Ishikawa (cell line): ENCODE measurements around the gene C9orf152.

Source experiments
- CEBPB ChIP-seq: IDR thresholded peaks from 2 replicates; pipeline ENCODE4 v1.6.1; 2012
- CREB1 ChIP-seq: IDR thresholded peaks from 2 replicates; pipeline ENCODE4 v1.6.1; 2012; ENCODE audit warnings: low read depth
- EGR1 ChIP-seq: IDR thresholded peaks from 2 replicates; pipeline ENCODE4 v1.6.1; 2012
- EP300 ChIP-seq: IDR thresholded peaks from 2 replicates; pipeline ENCODE4 v1.6.1; 2012; ENCODE audit warnings: borderline replicate concordance
- FOXM1 ChIP-seq: IDR thresholded peaks from 2 replicates; pipeline ENCODE4 v1.6.1; 2012; ENCODE audit warnings: low read depth, borderline replicate concordance
- MAX ChIP-seq: IDR thresholded peaks from 2 replicates; pipeline ENCODE4 v1.6.1; 2012
- NFIC ChIP-seq: IDR thresholded peaks from 2 replicates; pipeline ENCODE4 v1.6.1; 2012
- RAD21 ChIP-seq: IDR thresholded peaks from 2 replicates; pipeline ENCODE4 v1.6.1; 2012; ENCODE audit warnings: low read depth
- REST ChIP-seq: IDR thresholded peaks from 2 replicates; pipeline ENCODE4 v1.6.1; 2012; ENCODE audit warnings: low read depth, mild to moderate bottlenecking
- TAF1 ChIP-seq: IDR thresholded peaks from 2 replicates; pipeline ENCODE4 v1.6.1; 2012; ENCODE audit warnings: low read depth, mild to moderate bottlenecking
- TCF12 ChIP-seq: IDR thresholded peaks from 2 replicates; pipeline ENCODE4 v1.6.1; 2012; ENCODE audit warnings: low read depth
- TEAD4 ChIP-seq: IDR thresholded peaks from 2 replicates; pipeline ENCODE4 v1.6.1; 2012
- YY1 ChIP-seq: IDR thresholded peaks from 2 replicates; pipeline ENCODE4 v1.6.1; 2012; ENCODE audit warnings: low read depth
- ZBTB7A ChIP-seq: IDR thresholded peaks from 2 replicates; pipeline ENCODE4 v1.6.1; 2012; ENCODE audit warnings: low read depth
- TF ChIP-seq, protein P1 (sequence below): IDR thresholded peaks from 2 replicates; pipeline ENCODE4 v1.6.1; 2012

The C9orf152 gene

GRCh38 chr9:110160123-110160522 is 47.8 kb downstream of the C9orf152 start:
- TF ChIP-seq TEAD4 (no peak), RAD21 (no peak), EGR1 (no peak), NFIC (no peak), EP300 (no peak), CEBPB (no peak), MAX (no peak), FOXM1 (no peak), TAF1 (no peak), TCF12 (no peak)
- TF ChIP-seq, protein P1, sequence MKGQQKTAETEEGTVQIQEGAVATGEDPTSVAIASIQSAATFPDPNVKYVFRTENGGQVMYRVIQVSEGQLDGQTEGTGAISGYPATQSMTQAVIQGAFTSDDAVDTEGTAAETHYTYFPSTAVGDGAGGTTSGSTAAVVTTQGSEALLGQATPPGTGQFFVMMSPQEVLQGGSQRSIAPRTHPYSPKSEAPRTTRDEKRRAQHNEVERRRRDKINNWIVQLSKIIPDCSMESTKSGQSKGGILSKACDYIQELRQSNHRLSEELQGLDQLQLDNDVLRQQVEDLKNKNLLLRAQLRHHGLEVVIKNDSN = no peak

DNA sequence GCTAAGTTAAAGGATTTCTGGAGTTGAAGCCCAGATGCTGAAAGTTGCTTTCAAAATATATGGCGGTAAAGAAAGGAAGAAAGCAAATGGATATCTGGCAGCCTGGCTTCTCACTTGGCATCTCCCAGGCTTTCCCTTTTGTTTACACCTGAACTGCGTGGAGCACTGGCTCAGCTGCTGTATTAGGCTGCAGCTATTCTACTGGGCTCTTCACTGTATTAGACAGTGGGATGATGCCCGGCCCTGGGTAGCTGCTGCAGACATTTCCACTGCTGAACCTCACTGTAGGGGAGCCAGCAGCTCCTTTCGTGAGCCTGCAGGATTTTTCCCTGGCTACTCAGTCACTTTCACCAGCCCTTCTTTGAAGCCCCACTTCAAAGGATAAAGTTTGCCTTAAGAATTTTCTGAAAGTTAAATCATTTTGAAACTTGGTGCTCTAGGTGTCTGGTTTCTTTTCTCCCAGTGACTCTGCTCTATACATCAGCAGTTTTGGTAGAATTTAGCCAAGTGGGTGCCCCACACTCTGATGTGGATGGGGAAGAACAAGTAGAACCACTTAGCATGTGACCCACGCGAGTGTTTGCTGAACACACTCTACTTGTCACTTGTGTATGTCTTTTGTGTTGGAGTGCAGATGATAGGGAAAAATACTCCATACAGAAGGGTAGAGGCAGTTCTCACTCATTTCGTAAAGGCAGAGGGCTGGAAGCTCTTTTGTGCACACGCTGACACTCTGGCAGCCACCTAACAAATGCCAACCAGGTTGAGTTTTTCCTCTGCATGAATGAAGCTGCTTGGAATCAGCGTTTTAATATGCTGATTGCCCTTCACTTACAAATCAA is 49.9 kb downstream of the C9orf152 start:
- TF ChIP-seq, protein P1 = no peak
- no peak for TF ChIP-seq TAF1
- no peak for TF ChIP-seq MAX
- TF ChIP-seq EP300 = no peak
- TF ChIP-seq NFIC = no peak
- TF ChIP-seq FOXM1 = no peak
- TF ChIP-seq CEBPB = no peak
- no peak for TF ChIP-seq CREB1
- TF ChIP-seq REST = no peak
- TF ChIP-seq ZBTB7A = no peak
- TF ChIP-seq YY1 = no peak
- no peak for TF ChIP-seq RAD21

GRCh38 chr9:110156902-110157301 is 51.1 kb downstream of the C9orf152 start:
- TF ChIP-seq NFIC = no peak

DNA sequence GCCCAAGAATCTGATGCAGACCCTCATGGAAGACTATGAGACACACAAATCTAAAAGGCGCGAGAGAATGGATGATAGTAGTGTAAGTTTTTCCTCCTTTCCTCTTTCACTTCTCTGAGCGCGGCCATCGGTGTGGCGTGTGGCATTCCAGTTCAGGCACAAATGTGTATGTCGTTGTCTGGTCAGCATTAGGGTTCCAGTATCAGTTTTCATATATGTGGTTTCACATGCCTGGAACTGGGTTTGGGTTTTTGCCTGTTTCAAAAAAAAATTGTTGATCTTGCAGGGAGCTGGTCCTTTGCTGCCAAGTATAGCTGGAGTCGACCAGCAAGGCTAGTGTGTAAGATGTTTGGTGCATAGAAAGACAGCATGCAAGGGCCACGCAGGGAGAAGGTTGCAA is 51.5 kb downstream of the C9orf152 start:
- TF ChIP-seq TAF1 = no peak
- no peak for TF ChIP-seq YY1
- TF ChIP-seq ZBTB7A = no peak
- TF ChIP-seq NFIC = no peak
- TF ChIP-seq, protein P1 = no peak
- TF ChIP-seq TEAD4 = no peak
- TF ChIP-seq CREB1 = no peak
- no peak for TF ChIP-seq EP300
- TF ChIP-seq FOXM1 = no peak
- TF ChIP-seq REST = no peak
- no peak for TF ChIP-seq CEBPB
- TF ChIP-seq EGR1 = no peak
- no peak for TF ChIP-seq TCF12
- no peak for TF ChIP-seq MAX
- TF ChIP-seq RAD21 = no peak

- TF ChIP-seq TEAD4 (no peak), REST (no peak), TAF1 (no peak), YY1 (no peak), EP300 (no peak), EGR1 (no peak), TCF12 (no peak), ZBTB7A (no peak), NFIC (no peak), CEBPB (no peak), MAX (no peak), FOXM1 (no peak), CREB1 (no peak)
- TF ChIP-seq, protein P1 = no peak
These were observed 52.2 kb downstream of the C9orf152 start for GRCh38 chr9:110155751-110156150.
